ENCODE results near the gene PCSK6.

DNA sequence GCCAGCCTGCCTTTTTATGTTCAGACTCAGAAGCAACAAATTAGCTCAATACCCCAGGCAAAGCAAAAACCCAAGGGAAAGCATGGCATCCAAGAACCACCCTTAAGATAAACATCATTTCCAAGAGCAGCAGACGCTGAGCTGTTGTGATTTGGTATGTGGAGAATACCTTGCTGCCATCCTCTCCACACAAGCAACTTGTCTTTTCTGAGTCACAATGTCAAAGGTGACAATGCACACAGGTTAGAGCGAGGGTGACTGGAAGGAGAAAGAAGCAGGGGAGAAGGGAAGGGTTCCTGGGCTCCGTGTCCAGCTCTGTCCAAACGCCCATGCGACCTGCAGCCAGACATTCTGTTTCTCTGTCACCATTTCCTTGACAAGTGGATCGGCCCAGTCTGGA lies 6.0 kb downstream of the PCSK6 start:
- TF ChIP-seq EZH2 (IDR thresholded peaks at IDR 0.05; ENCODE audit: insufficient read depth, poor library complexity, severe bottlenecking) (no peak), EZH2phosphoT487 (IDR thresholded peaks at IDR 0.05; ENCODE audit: insufficient read depth, low read depth) (no peak)
